ENCODE data around the gene CCT6B. TPM values are rescaled to one million over a fixed set of nuclear protein-coding genes. Genes with fewer than 3 reads are reported as not detected.

The CCT6B gene
- total RNA-seq, 1 experiment from 2014 or later: 1.7 TPM

DNA sequence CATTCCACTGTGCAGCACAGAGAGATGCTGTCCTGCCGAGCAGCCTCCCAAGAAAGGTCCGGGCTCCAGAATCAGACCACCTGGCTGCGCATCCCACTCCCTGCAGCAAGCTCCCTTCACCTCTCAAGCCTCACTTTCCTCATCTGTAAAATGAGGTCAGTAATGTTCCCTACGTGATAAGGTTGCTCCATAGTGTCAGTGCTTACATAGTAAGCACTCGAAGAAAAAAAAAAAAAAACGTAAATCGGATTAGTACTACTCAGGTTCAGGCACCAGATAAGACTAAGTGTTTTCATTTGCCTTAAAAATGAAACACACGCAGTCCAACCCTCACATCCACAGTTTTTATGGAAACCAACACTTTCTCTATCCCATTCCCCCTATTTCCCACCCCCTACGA lies 76.7 kb downstream of the CCT6B start:
- H3K23me2 ChIP-seq (ENCODE audit: insufficient read length, low read depth, low read length, poor library complexity, severe bottlenecking): no peaks in the 10 kb centered on the region
- H3K23ac ChIP-seq (ENCODE audit: insufficient read length, low read depth, low read length): no peak overlapping the region
- H2BK20ac ChIP-seq (ENCODE audit: low read depth, low read length, poor library complexity, severe bottlenecking): no peak overlapping the region
- H3K18ac ChIP-seq (ENCODE audit: insufficient read length, low read depth, low read length): no peak overlapping the region
- no peak overlapping the region for H4K8ac ChIP-seq (replicated peaks; ENCODE audit: insufficient read length, low read depth, low read length)
- H3K4me1 ChIP-seq (ENCODE audit: insufficient read depth, low read length): peaks cover 3% of the 10 kb centered on the region; the same call in 1 of the 2 replicates
- no peak overlapping the region for H2BK12ac ChIP-seq (ENCODE audit: insufficient read length, low read depth, low read length)
- no peaks in the 10 kb centered on the region; the same call in 1 of the 2 replicates for H3K27me3 ChIP-seq (ENCODE audit: insufficient read depth, low read length)
- H3T11ph ChIP-seq (ENCODE audit: low read length): no peak overlapping the region
- H2AK5ac ChIP-seq (ENCODE audit: insufficient read length, low read length): no peak overlapping the region
- no peaks in the 10 kb centered on the region for H3K79me2 ChIP-seq (ENCODE audit: insufficient read depth, low read length)
- no peak for DNase-seq
- H2BK15ac ChIP-seq (ENCODE audit: low read depth, low read length): no peak overlapping the region
- no peak overlapping the region for H3K27ac ChIP-seq (ENCODE audit: insufficient read length, low read depth, low read length)
- Mint-ChIP-seq H3K36me3 (ENCODE audit: insufficient read depth in 1 of 3, low read depth in 3 of 3) (peaks cover 0 to 5% (median 0%) of the 10 kb centered on the region in 3 experiments; a peak in 1 of 7 replicates), H3K27ac (no peak overlapping the region), H3K9me3 (peaks cover 4 to 5% of the 10 kb centered on the region in 2 experiments; a peak in 3 of 5 replicates), H3K4me1 (peaks cover 30 to 32% of the 10 kb centered on the region in 2 experiments), H3K4me3 (no peak overlapping the region; a peak in 1 of 5 replicates), H3K27me3 (ENCODE audit: low read depth) (peaks cover 48% of the 10 kb centered on the region)
- no peak overlapping the region for H3K56ac ChIP-seq (ENCODE audit: insufficient read length, low read depth, low read length)
- H3K4me2 ChIP-seq (ENCODE audit: insufficient read depth, insufficient read length, low read length): no peak overlapping the region
- no peak overlapping the region for H3K4ac ChIP-seq (ENCODE audit: low read depth, low read length)
- H2BK5ac ChIP-seq (ENCODE audit: insufficient read length, low read length): no peak overlapping the region
- H4K91ac ChIP-seq (ENCODE audit: insufficient read length, low read depth, low read length): no peak overlapping the region
- whole genome bisulfite sequencing (ENCODE audit: extremely low coverage, insufficient read length, low lambda C conversion rate): no CpG with 5 or more reads among the region's 9 CpGs
- H3K9me3 ChIP-seq (ENCODE audit: control insufficient read depth, low read depth, low read length): no peaks in the 10 kb centered on the region
- no peak overlapping the region for H2BK120ac ChIP-seq (ENCODE audit: low read depth, low read length, poor library complexity, severe bottlenecking)
- TF ChIP-seq, protein P1, sequence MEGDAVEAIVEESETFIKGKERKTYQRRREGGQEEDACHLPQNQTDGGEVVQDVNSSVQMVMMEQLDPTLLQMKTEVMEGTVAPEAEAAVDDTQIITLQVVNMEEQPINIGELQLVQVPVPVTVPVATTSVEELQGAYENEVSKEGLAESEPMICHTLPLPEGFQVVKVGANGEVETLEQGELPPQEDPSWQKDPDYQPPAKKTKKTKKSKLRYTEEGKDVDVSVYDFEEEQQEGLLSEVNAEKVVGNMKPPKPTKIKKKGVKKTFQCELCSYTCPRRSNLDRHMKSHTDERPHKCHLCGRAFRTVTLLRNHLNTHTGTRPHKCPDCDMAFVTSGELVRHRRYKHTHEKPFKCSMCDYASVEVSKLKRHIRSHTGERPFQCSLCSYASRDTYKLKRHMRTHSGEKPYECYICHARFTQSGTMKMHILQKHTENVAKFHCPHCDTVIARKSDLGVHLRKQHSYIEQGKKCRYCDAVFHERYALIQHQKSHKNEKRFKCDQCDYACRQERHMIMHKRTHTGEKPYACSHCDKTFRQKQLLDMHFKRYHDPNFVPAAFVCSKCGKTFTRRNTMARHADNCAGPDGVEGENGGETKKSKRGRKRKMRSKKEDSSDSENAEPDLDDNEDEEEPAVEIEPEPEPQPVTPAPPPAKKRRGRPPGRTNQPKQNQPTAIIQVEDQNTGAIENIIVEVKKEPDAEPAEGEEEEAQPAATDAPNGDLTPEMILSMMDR (conservative IDR thresholded peaks at IDR 0.05): no peak
- H4K5ac ChIP-seq (ENCODE audit: insufficient read length, low read depth, low read length): no peak overlapping the region
- no peak overlapping the region for H3K9ac ChIP-seq (ENCODE audit: extremely low read depth, insufficient read length, low read length)
- no peaks in the 10 kb centered on the region for H4K20me1 ChIP-seq (ENCODE audit: control insufficient read depth, insufficient read depth, insufficient read length)
- H3K14ac ChIP-seq (ENCODE audit: insufficient read depth, low read length): no peak overlapping the region
- no peak overlapping the region for H2AFZ ChIP-seq (ENCODE audit: low read length)
- H3K79me1 ChIP-seq (ENCODE audit: insufficient read depth, low read depth, low read length, poor library complexity, severe bottlenecking): no peaks in the 10 kb centered on the region

Data from H9 (cell line).